Panc1 (cell line): Measurements from ENCODE around the gene TSNAX. TPM values are rescaled to one million over a fixed set of nuclear protein-coding genes. Genes with fewer than 3 reads are reported as not detected.
A peak's percentile ranks its signal among the peaks of the same experiment; 100 is the strongest.
"Not testable (repeated sequence)": the region's sequence is repeated elsewhere in the genome, so short reads cannot be mapped to it uniquely, and the experiment has no call there.

Experiments used
- ATAC-seq: fragments of 200-7000 bp; cut with Tn5 transposase; 2 replicates; pipeline ENCODE4 v1.9.1; 2020; ENCODE audit warnings: mild to moderate bottlenecking, moderate library complexity
- BruUV-seq: library from RNA; stranded (reverse); fragments of 400-500 nt; replicated peaks from 2 replicates; lab custom pipeline; 2021; lab: Mats Ljungman, UMichigan
- CTCF ChIA-PET: fragments of 300-600 bp; sonication (Branson Sonifier 250); formaldehyde crosslinking; loops from one replicate; lab custom pipeline; 2022; ENCODE audit warnings: antibody characterized with exemption; lab: Charles Lee
- POLR2A ChIA-PET: fragments of 300-600 bp; sonication (Branson Sonifier 250); formaldehyde crosslinking; loops from one replicate; lab custom pipeline; 2022; ENCODE audit warnings: antibody characterized with exemption; lab: Charles Lee
- DNase-seq: peaks from one replicate; pipeline ENCODE4 v3.0.0-alpha.2; 2010; ENCODE audit warnings: low read depth, low spot score
- H3K27ac ChIP-seq: 2 replicates; pipeline ENCODE4 v1.5.1; 2011; ENCODE audit warnings: mild to moderate bottlenecking, low read length, inconsistent platforms
- H3K27me3 ChIP-seq: fragments of 200-500 bp; sonication (Bioruptor generic); 2 replicates; pipeline ENCODE4 v1.6.0; 2014; ENCODE audit warnings: low read length, inconsistent platforms; ENCODE audit not compliant: control insufficient read depth, insufficient read depth
- H3K36me3 ChIP-seq: fragments of 200-500 bp; sonication (Bioruptor generic); 2 replicates; pipeline ENCODE4 v1.5.1; 2014; ENCODE audit warnings: inconsistent platforms, mild to moderate bottlenecking, low read length, moderate library complexity; ENCODE audit not compliant: control insufficient read depth, insufficient read depth
- H3K4me1 ChIP-seq: 2 replicates; pipeline ENCODE4 v1.5.1; 2011; ENCODE audit warnings: inconsistent platforms, mild to moderate bottlenecking, low read length, moderate library complexity; ENCODE audit not compliant: control insufficient read depth, insufficient read depth
- H3K4me3 ChIP-seq, 2 experiments: 2 replicates each; pipeline ENCODE4 v1.5.1; 2011 to 2012; ENCODE audit warnings: low read depth in 2 of 2, low read length in 2 of 2, mild to moderate bottlenecking in 2 of 2, inconsistent platforms in 1 of 2, moderate library complexity in 1 of 2
- H3K9me3 ChIP-seq: fragments of 200-500 bp; sonication (Bioruptor generic); 2 replicates; pipeline ENCODE4 v1.5.1; 2014; ENCODE audit warnings: low read depth, mild to moderate bottlenecking, inconsistent platforms, low read length, moderate library complexity; ENCODE audit not compliant: control insufficient read depth, insufficient read depth
- CTCF ChIP-seq: fragments of 450-650 bp; IDR thresholded peaks from 2 replicates; pipeline ENCODE4 v1.5.1; 2017; ENCODE audit warnings: mild to moderate bottlenecking
- POLR2AphosphoS5 ChIP-seq: IDR thresholded peaks from 2 replicates; pipeline ENCODE4 v1.6.1; 2012; ENCODE audit warnings: mild to moderate bottlenecking, low read depth, low read length, moderate library complexity
- REST ChIP-seq, 2 experiments: IDR thresholded peaks; 2 replicates each; pipeline ENCODE4 v1.6.1; 2011 to 2012; ENCODE audit warnings: low read depth in 2 of 2, control low read depth in 1 of 2, low read length in 1 of 2, mild to moderate bottlenecking in 1 of 2, moderate library complexity in 1 of 2; ENCODE audit not compliant: insufficient read depth in 1 of 2
- SIN3A ChIP-seq: IDR thresholded peaks from 2 replicates; pipeline ENCODE4 v1.6.1; 2012; ENCODE audit warnings: low read depth, mild to moderate bottlenecking, low read length, moderate library complexity, borderline replicate concordance; ENCODE audit not compliant: insufficient read depth
- TCF7L2 ChIP-seq: IDR thresholded peaks from 2 replicates; pipeline ENCODE4 v1.6.1; 2011; ENCODE audit warnings: mild to moderate bottlenecking, low read depth, low read length, inconsistent platforms
- in situ Hi-C: cut with HindIII; loops from 2 replicates; pipeline ENCODE4 v1.10.0; 2016; ENCODE audit warnings: low sequenced_read_pairs, low pct_unique_long_range_greater_than_20kb
- intact Hi-C: fragments of 100-400 bp; cut with micrococcal nuclease; formaldehyde crosslinking; loops from one replicate; pipeline ENCODE4 v1.10.0; 2022; ENCODE audit not compliant: unreplicated experiment
- total RNA-seq: library from RNA; stranded (reverse); gene quantifications from one replicate; pipeline ENCODE4 v1.2.1, GENCODE V29; 2021; ENCODE audit not compliant: unreplicated experiment

The TSNAX gene
- total RNA-seq, 1 experiment from 2014 or later: 40.0 TPM

- in situ Hi-C loops: no loop called here
- peak; percentile 96 for ATAC-seq
- Histone ChIP-seq H3K27me3 (no peaks in the 10 kb centered on the region), H3K9me3 (no peaks in the 10 kb centered on the region), H3K4me3 (no peak overlapping the region), H3K4me1 (no peaks in the 10 kb centered on the region), H3K27ac (no peak overlapping the region), H3K36me3 (no peaks in the 10 kb centered on the region)
- intact Hi-C loops: loop anchor here (2.0 kb wide), 1 partner anchor 232 kb away; no protein-coding TSS in a partner anchor
- POLR2A ChIA-PET: no interaction called here
- BruUV-seq: no TSS peak
- peak; percentile 36 for DNase-seq
- peak; percentile 86 for TF ChIP-seq CTCF
- no peak for TF ChIP-seq POLR2AphosphoS5
- CTCF ChIA-PET: no interaction called here
Measured at GRCh38 chr1:231590453-231591198, 62.2 kb downstream of the TSNAX start.

- BruUV-seq: no TSS peak
Measured at GRCh38 chr1:231591466-231591865, 63.0 kb downstream of the TSNAX start.

GRCh38 chr1:231592809-231593208 is 64.3 kb downstream of the TSNAX start:
- H3K36me3 ChIP-seq: no peaks in the 10 kb centered on the region
- no peak for TF ChIP-seq CTCF
- TF ChIP-seq TCF7L2: no peak
- TF ChIP-seq REST (IDR thresholded peaks at IDR 0.05; ENCODE audit: insufficient read depth in 1 of 2, low read depth in 2 of 2, low read length in 1 of 2): no peak
- no peak for TF ChIP-seq SIN3A
- no peak for TF ChIP-seq POLR2AphosphoS5
- no peak overlapping the region for H3K27ac ChIP-seq
- no peaks in the 10 kb centered on the region for H3K27me3 ChIP-seq
- no TSS peak for BruUV-seq
- DNase-seq (no peak), ATAC-seq (no peak)
- intact Hi-C loops (no loop called here), in situ Hi-C loops (no loop called here)
- no peaks in the 10 kb centered on the region for H3K4me1 ChIP-seq
- POLR2A ChIA-PET: no interaction called here
- H3K4me3 ChIP-seq: no peak overlapping the region
- H3K9me3 ChIP-seq: no peaks in the 10 kb centered on the region
- CTCF ChIA-PET: interaction anchor here (0.7 kb wide), 1 partner anchor 255 kb away, joined by 5 read pairs; the partner anchor contains the start of gene SPRTN

More at GRCh38 chr1:231591466-231591865, 63.0 kb downstream of the TSNAX start:
- in situ Hi-C loops (no loop called here), intact Hi-C loops (loop anchor here (2.0 kb wide), 1 partner anchor 233 kb away; no protein-coding TSS in a partner anchor)
- Histone ChIP-seq H3K36me3 (no peaks in the 10 kb centered on the region), H3K4me3 (no peak overlapping the region), H3K4me1 (no peaks in the 10 kb centered on the region), H3K9me3 (no peaks in the 10 kb centered on the region), H3K27ac (no peak overlapping the region), H3K27me3 (no peaks in the 10 kb centered on the region)
- ChIA-PET CTCF (no interaction called here), POLR2A (no interaction called here)
- TF ChIP-seq POLR2AphosphoS5: no peak
- ATAC-seq: no peak
- no peak for DNase-seq

- H3K36me3 ChIP-seq, H3K27ac ChIP-seq, intact Hi-C loops, BruUV-seq, POLR2A ChIA-PET, ATAC-seq, H3K4me3 ChIP-seq, in situ Hi-C loops, DNase-seq, H3K27me3 ChIP-seq, H3K9me3 ChIP-seq, H3K4me1 ChIP-seq: not testable (repeated sequence)
- CTCF ChIA-PET: interaction anchor here (0.7 kb wide), 1 partner anchor 255 kb away, joined by 5 read pairs; the partner anchor contains the start of gene SPRTN
Measured at GRCh38 chr1:231593264-231593663, 64.8 kb downstream of the TSNAX start.
